GM12878 (cell line): ENCODE results near the gene ZBTB21.

Experiments
- ASH2L ChIP-seq: fragments of 300-600, 200-600 bp; sonication (generic); IDR thresholded peaks from 2 replicates; pipeline ENCODE4 v1.6.1; 2017; ENCODE audit warnings: low read depth, mild to moderate bottlenecking, borderline replicate concordance
- CTCF ChIP-seq, 3 experiments: IDR thresholded peaks in 2 of 3; conservative IDR thresholded peaks in 1 of 3; 2 replicates each; pipeline ENCODE4 v1.5.1; 2011; ENCODE audit warnings: low read depth in 3 of 3, low read length in 3 of 3, mild to moderate bottlenecking in 3 of 3, control low read depth in 2 of 3, moderate library complexity in 2 of 3, inconsistent platforms in 1 of 3, mixed read lengths in 1 of 3; ENCODE audit not compliant: control insufficient read depth in 2 of 3, insufficient read depth in 1 of 3; ENCODE audit errors: extremely low read depth in 1 of 3
- SMARCA5 ChIP-seq: fragments of 450-650 bp; IDR thresholded peaks from 2 replicates; pipeline ENCODE4 v1.6.1; 2017; ENCODE audit warnings: mild to moderate bottlenecking

GRCh38 chr21:42042651-42043050 lies 32.5 kb upstream of the ZBTB21 start:
- TF ChIP-seq CTCF (IDR thresholded peaks at IDR 0.05 in 2 of 3, conservative IDR thresholded peaks at IDR 0.05 in 1 of 3; ENCODE audit: control insufficient read depth in 2 of 3, extremely low read depth in 1 of 3, insufficient read depth in 1 of 3, low read depth in 3 of 3, low read length in 3 of 3): no peak
- no peak for TF ChIP-seq ASH2L
- TF ChIP-seq SMARCA5: no peak
